Panc1 (cell line): ENCODE results near the gene CRYGD. TPM values are rescaled to one million over a fixed set of nuclear protein-coding genes. Genes with fewer than 3 reads are reported as not detected.

Source experiments
- ATAC-seq: fragments of 200-7000 bp; cut with Tn5 transposase; 2 replicates; pipeline ENCODE4 v1.9.1; 2020; ENCODE audit warnings: mild to moderate bottlenecking, moderate library complexity
- BruUV-seq: library from RNA; stranded (reverse); fragments of 400-500 nt; replicated peaks from 2 replicates; lab custom pipeline; 2021; lab: Mats Ljungman, UMichigan
- CTCF ChIA-PET: fragments of 300-600 bp; sonication (Branson Sonifier 250); formaldehyde crosslinking; loops from one replicate; lab custom pipeline; 2022; ENCODE audit warnings: antibody characterized with exemption; lab: Charles Lee
- POLR2A ChIA-PET: fragments of 300-600 bp; sonication (Branson Sonifier 250); formaldehyde crosslinking; loops from one replicate; lab custom pipeline; 2022; ENCODE audit warnings: antibody characterized with exemption; lab: Charles Lee
- DNase-seq: peaks from one replicate; pipeline ENCODE4 v3.0.0-alpha.2; 2010; ENCODE audit warnings: low read depth, low spot score
- H3K27ac ChIP-seq: 2 replicates; pipeline ENCODE4 v1.5.1; 2011; ENCODE audit warnings: mild to moderate bottlenecking, low read length, inconsistent platforms
- H3K27me3 ChIP-seq: fragments of 200-500 bp; sonication (Bioruptor generic); 2 replicates; pipeline ENCODE4 v1.6.0; 2014; ENCODE audit warnings: low read length, inconsistent platforms; ENCODE audit not compliant: control insufficient read depth, insufficient read depth
- H3K36me3 ChIP-seq: fragments of 200-500 bp; sonication (Bioruptor generic); 2 replicates; pipeline ENCODE4 v1.5.1; 2014; ENCODE audit warnings: inconsistent platforms, mild to moderate bottlenecking, low read length, moderate library complexity; ENCODE audit not compliant: control insufficient read depth, insufficient read depth
- H3K4me1 ChIP-seq: 2 replicates; pipeline ENCODE4 v1.5.1; 2011; ENCODE audit warnings: inconsistent platforms, mild to moderate bottlenecking, low read length, moderate library complexity; ENCODE audit not compliant: control insufficient read depth, insufficient read depth
- H3K4me3 ChIP-seq, 2 experiments: 2 replicates each; pipeline ENCODE4 v1.5.1; 2011 to 2012; ENCODE audit warnings: low read depth in 2 of 2, low read length in 2 of 2, mild to moderate bottlenecking in 2 of 2, inconsistent platforms in 1 of 2, moderate library complexity in 1 of 2
- H3K9me3 ChIP-seq: fragments of 200-500 bp; sonication (Bioruptor generic); 2 replicates; pipeline ENCODE4 v1.5.1; 2014; ENCODE audit warnings: low read depth, mild to moderate bottlenecking, inconsistent platforms, low read length, moderate library complexity; ENCODE audit not compliant: control insufficient read depth, insufficient read depth
- CTCF ChIP-seq: fragments of 450-650 bp; IDR thresholded peaks from 2 replicates; pipeline ENCODE4 v1.5.1; 2017; ENCODE audit warnings: mild to moderate bottlenecking
- POLR2AphosphoS5 ChIP-seq: IDR thresholded peaks from 2 replicates; pipeline ENCODE4 v1.6.1; 2012; ENCODE audit warnings: mild to moderate bottlenecking, low read depth, low read length, moderate library complexity
- REST ChIP-seq, 2 experiments: IDR thresholded peaks; 2 replicates each; pipeline ENCODE4 v1.6.1; 2011 to 2012; ENCODE audit warnings: low read depth in 2 of 2, control low read depth in 1 of 2, low read length in 1 of 2, mild to moderate bottlenecking in 1 of 2, moderate library complexity in 1 of 2; ENCODE audit not compliant: insufficient read depth in 1 of 2
- SIN3A ChIP-seq: IDR thresholded peaks from 2 replicates; pipeline ENCODE4 v1.6.1; 2012; ENCODE audit warnings: low read depth, mild to moderate bottlenecking, low read length, moderate library complexity, borderline replicate concordance; ENCODE audit not compliant: insufficient read depth
- TCF7L2 ChIP-seq: IDR thresholded peaks from 2 replicates; pipeline ENCODE4 v1.6.1; 2011; ENCODE audit warnings: mild to moderate bottlenecking, low read depth, low read length, inconsistent platforms
- in situ Hi-C: cut with HindIII; loops from 2 replicates; pipeline ENCODE4 v1.10.0; 2016; ENCODE audit warnings: low sequenced_read_pairs, low pct_unique_long_range_greater_than_20kb
- intact Hi-C: fragments of 100-400 bp; cut with micrococcal nuclease; formaldehyde crosslinking; loops from one replicate; pipeline ENCODE4 v1.10.0; 2022; ENCODE audit not compliant: unreplicated experiment
- total RNA-seq: library from RNA; stranded (reverse); gene quantifications from one replicate; pipeline ENCODE4 v1.2.1, GENCODE V29; 2021; ENCODE audit not compliant: unreplicated experiment

The CRYGD gene
- total RNA-seq, 1 experiment from 2014 or later, result not detected

GRCh38 chr2:208083807-208084206, 40.5 kb downstream of the CRYGD start:
- CTCF ChIA-PET, result no interaction called here
- POLR2A ChIA-PET, result no interaction called here
- intact Hi-C loops, result no loop called here
- Histone ChIP-seq H3K4me1 (no peaks in the 10 kb centered on the region), H3K4me3 (no peak overlapping the region), H3K9me3 (no peaks in the 10 kb centered on the region), H3K27me3 (no peaks in the 10 kb centered on the region; the same call in 1 of the 2 replicates), H3K27ac (no peak overlapping the region), H3K36me3 (no peaks in the 10 kb centered on the region)
- ATAC-seq (no peak), DNase-seq (no peak)
- in situ Hi-C loops, result no loop called here
- TF ChIP-seq POLR2AphosphoS5 (no peak), SIN3A (no peak), TCF7L2 (no peak), CTCF (no peak), REST (IDR thresholded peaks at IDR 0.05; ENCODE audit: insufficient read depth in 1 of 2, low read depth in 2 of 2, low read length in 1 of 2) (no peak)
- no TSS peak for BruUV-seq

GRCh38 chr2:208077276-208077675, 47.0 kb downstream of the CRYGD start:
- Histone ChIP-seq H3K4me3 (no peak overlapping the region), H3K9me3 (no peaks in the 10 kb centered on the region), H3K27ac (no peak overlapping the region), H3K4me1 (no peaks in the 10 kb centered on the region), H3K36me3 (no peaks in the 10 kb centered on the region), H3K27me3 (no peaks in the 10 kb centered on the region; the same call in 1 of the 2 replicates)
- CTCF ChIA-PET, result interaction anchor here (0.6 kb wide), 1 partner anchor 101 kb away, joined by 6 read pairs; no protein-coding TSS in a partner anchor
- no TSS peak for BruUV-seq
- in situ Hi-C loops, result no loop called here
- POLR2A ChIA-PET, result no interaction called here
- TF ChIP-seq TCF7L2 (no peak), POLR2AphosphoS5 (no peak), SIN3A (no peak), CTCF (no peak)
- ATAC-seq, result no peak
- intact Hi-C loops, result no loop called here
- no peak for DNase-seq
